ENCODE results near the gene ACYP1. TPM values are rescaled to one million over a fixed set of nuclear protein-coding genes. Genes with fewer than 3 reads are reported as not detected.
A peak's percentile ranks its signal among the peaks of the same experiment; 100 is the strongest.

ACYP1 gene
- 10 to 100 TPM; 25.5 to 52.6 (median 33.8) TPM for polyA plus RNA-seq (ENCODE audit: insufficient read length in 4 of 4)

DNA sequence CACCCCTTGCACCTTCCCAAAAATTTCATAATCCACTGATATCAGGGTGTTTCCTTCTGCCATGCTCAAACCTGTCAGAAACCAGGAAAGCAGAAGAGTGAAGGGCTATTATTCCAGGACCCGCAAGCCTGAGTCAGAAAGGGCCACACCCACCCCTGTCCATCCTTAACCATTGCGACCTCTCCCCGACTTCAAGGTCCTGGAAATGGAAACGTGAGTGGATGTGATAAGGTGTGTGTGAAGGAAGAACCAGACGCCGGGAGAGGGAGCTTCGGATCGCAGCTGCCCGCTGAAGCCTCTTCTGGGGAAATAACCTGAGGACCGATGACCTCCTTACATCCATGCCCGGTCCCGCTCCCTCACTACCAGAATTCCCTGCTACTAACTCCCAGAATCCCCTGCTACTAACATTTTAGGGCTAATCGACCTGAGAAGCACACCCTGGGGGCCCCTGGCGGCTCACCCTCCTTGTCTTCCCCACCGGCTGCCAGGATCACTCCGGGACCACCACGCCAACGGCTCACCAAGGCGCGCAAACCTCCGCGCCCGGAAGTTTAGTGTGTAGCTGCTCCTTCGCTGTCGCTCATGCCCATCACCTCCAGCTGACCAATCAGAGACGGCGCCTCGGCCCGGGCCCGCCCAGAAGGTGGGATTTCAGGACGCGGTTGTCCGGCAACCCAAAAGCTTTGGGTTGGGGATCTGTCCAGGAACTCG lies at the start of gene ACYP1:
Gene ACYP1 (minus strand): TSS at position 534 of the 714 bp plus-strand sequence. CDS start 471 bp downstream, at position 63.
- peak; percentile 74 to 82 (median 80) for DNase-seq (ENCODE audit: low read depth in 4 of 4, low spot score in 3 of 4)

DNA sequence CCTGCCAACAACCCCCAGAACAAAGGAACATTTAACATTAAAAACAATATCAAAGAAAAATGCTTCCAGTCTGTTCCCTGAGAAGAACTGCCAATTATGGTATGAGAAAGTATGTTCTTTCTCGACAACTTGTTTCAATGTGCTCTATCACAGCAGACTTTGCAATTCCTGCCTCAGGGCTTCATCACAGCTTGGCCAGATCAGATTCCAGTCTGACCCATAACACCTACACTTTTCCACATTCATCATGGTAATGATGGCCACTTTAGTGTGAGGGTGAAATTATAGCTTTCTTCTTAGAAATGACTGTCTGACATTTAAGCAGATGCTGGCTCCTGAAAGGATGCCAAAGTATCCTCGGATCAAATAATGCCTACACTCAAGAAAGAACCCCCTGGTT lies 46.1 kb upstream of the ACYP1 start:
- no peak for DNase-seq (ENCODE audit: low read depth in 4 of 4, low spot score in 3 of 4)

DNA sequence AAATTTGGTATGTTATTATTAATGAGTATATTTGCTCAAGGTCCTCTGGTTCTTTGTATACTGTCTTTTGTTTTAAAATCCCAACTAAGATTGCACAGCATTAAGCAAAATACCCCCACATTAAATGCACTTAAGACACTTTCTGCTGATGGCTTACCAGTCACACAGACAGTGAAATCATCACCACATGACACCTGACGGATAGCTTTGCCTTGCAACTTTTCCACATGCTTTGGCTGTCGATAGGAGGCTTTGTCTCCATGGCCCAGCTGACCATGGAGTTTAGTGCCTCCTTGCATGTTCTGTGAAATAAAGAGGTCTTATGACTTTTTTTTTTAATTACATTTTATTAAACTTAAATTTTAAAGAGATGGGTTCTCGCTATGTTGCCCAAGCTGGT lies 43.4 kb upstream of the ACYP1 start:
- DNase-seq (ENCODE audit: low read depth in 4 of 4, low spot score in 3 of 4): no peak

DNA sequence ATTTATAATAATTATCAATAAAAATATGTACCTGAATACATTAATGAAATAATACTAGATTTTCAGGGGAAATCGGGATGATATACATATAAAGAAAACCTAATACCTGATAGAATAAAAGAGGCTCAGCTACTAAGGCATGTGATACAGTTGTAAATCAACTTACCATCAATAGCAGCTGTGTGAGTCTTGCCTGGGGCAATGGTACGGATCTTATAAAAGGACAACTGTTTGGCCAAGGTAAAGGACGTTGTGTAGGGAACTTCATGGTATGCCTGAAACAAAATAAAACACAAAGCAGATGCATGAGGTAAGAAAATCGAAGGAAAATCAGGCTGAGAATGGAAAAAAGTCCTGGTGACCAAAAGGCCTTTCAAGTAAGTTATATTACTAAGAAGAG lies 37.7 kb upstream of the ACYP1 start:
- DNase-seq (ENCODE audit: low read depth in 4 of 4, low spot score in 3 of 4): no peak

- DNase-seq (ENCODE audit: low read depth in 4 of 4, low spot score in 3 of 4): no peak
Observed at GRCh38 chr14:75098682-75099081, 34.9 kb upstream of the ACYP1 start.

DNA sequence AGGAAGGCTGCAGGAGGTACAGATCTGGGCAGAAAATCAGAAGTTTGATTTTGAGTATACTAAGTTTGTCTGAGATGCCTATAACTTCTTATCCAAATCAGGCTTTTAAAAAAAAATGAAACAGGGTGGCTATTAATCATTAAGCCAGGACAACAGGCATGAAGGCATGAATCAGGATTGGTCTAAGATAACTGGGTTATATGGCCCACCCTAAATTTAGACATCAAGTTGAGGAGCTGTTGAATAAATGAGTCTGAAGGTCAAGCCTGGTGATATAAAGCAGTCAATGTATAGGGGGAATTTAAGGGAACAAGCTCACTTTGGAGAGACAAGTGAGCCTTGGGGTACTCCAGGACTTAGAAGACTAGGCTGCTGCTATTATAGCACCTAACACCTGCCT lies 34.4 kb upstream of the ACYP1 start:
- DNase-seq (ENCODE audit: low read depth in 4 of 4, low spot score in 3 of 4): no peak

GRCh38 chr14:75096959-75097358 lies 33.1 kb upstream of the ACYP1 start:
- DNase-seq (ENCODE audit: low read depth in 4 of 4, low spot score in 3 of 4): no peak

- no peak for DNase-seq (ENCODE audit: low read depth in 4 of 4, low spot score in 3 of 4)
Observed at GRCh38 chr14:75095690-75096089, 31.9 kb upstream of the ACYP1 start.

DNA sequence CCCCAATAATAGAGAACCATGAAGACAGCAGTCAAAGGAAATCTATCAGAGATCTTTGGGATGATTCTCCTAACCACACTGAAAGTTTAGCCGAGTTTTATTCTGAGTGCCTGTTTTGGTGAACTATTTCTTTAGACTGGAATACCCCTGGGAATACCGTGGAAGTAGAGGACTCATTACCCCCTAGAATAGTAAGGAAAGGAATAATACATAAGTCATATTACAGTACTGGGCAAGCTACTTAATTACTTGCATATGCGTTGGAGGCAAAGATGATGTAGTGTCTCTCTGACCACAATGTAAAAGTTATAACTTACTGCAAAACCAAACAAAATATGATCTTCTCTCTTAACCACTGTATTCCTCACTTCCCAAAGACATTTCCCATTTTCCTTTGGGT lies 31.1 kb upstream of the ACYP1 start:
- no peak for DNase-seq (ENCODE audit: low read depth in 4 of 4, low spot score in 3 of 4)

DNA sequence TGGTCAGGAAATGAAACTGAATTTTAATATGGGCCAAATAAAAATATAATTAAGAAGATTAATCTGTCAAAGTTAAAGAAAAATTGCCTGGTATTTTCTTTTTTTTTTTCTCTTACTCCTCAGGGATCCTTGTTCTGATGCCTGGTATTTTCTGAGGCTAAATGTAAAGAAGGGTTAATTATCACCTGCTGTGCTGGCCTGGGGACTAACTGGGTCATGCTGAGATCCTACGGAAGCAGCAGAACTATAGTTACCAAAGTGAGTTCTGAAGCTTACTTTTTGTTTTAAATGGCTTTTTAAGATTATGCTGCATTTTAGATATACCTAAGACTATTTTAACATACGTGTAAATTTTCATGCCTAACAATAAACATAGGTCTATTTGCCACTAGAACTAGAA lies 28.9 kb upstream of the ACYP1 start:
- no peak for DNase-seq (ENCODE audit: low read depth in 4 of 4, low spot score in 3 of 4)

GRCh38 chr14:75091251-75091650 lies 27.4 kb upstream of the ACYP1 start:
- no peak for DNase-seq (ENCODE audit: low read depth in 4 of 4, low spot score in 3 of 4)

- DNase-seq (ENCODE audit: low read depth in 4 of 4, low spot score in 3 of 4): no peak
Observed at GRCh38 chr14:75090353-75090752, 26.5 kb upstream of the ACYP1 start.

- peak in 1 of 4 donors; percentile 44 for DNase-seq (ENCODE audit: low read depth in 4 of 4, low spot score in 3 of 4)
Observed at GRCh38 chr14:75088566-75089373, 24.9 kb upstream of the ACYP1 start.

- no peak for DNase-seq (ENCODE audit: low read depth in 4 of 4, low spot score in 3 of 4)
Observed at GRCh38 chr14:75088153-75088552, 24.3 kb upstream of the ACYP1 start.

- no peak for DNase-seq (ENCODE audit: low read depth in 4 of 4, low spot score in 3 of 4)
Observed at GRCh38 chr14:75084513-75084912, 20.7 kb upstream of the ACYP1 start.

GRCh38 chr14:75083271-75083670 lies 19.4 kb upstream of the ACYP1 start:
- DNase-seq (ENCODE audit: low read depth in 4 of 4, low spot score in 3 of 4): no peak

GRCh38 chr14:75081660-75082229 lies 17.9 kb upstream of the ACYP1 start:
- no peak for DNase-seq (ENCODE audit: low read depth in 4 of 4, low spot score in 3 of 4)

DNA sequence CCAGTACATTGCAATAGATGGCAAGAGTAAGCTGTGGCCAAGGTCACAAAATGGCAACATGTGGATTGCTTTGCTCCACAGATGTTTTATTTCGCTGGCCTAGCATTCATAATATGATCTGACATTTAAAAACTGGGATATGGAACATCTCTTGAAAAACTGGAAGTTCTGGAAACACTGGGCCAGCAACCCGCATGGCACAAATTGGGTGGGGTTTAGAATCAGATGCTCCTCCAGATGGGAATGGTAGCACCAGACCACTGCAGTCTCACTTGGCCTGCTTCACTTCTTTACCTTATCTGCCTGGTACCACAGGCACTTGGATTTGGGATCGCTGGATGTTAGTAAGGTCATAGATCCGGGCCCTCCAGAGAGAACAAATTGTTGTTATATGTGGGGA lies 15.7 kb upstream of the ACYP1 start:
- no peak for DNase-seq (ENCODE audit: low read depth in 4 of 4, low spot score in 3 of 4)

- DNase-seq (ENCODE audit: low read depth in 4 of 4, low spot score in 3 of 4): no peak
Observed at GRCh38 chr14:75077794-75078193, 14.0 kb upstream of the ACYP1 start.

GRCh38 chr14:75070383-75070782 lies 6.6 kb upstream of the ACYP1 start:
- no peak for DNase-seq (ENCODE audit: low read depth in 4 of 4, low spot score in 3 of 4)

GRCh38 chr14:75069811-75070145 lies 6.0 kb upstream of the ACYP1 start:
- DNase-seq (ENCODE audit: low read depth in 4 of 4, low spot score in 3 of 4): no peak

Measured in left renal pelvis (tissue), 4 donors.